Measurements from ENCODE around the gene INSRR. TPM values are rescaled to one million over a fixed set of nuclear protein-coding genes. Genes with fewer than 3 reads are reported as not detected.

INSRR gene
- total RNA-seq, 1 experiment from 2014 or later: not detected

- ATAC-seq (no peak), DNase-seq (ENCODE audit: low read depth, low spot score) (no peak)
- no peak for TF ChIP-seq REST (IDR thresholded peaks at IDR 0.05; ENCODE audit: insufficient read depth in 1 of 2, low read depth in 2 of 2, low read length in 1 of 2)
- TF ChIP-seq TCF7L2 (IDR thresholded peaks at IDR 0.05; ENCODE audit: low read depth, low read length): no peak
- H3K9me3 ChIP-seq (ENCODE audit: control insufficient read depth, insufficient read depth, low read depth, low read length): no peaks in the 10 kb centered on the region
- no peak overlapping the region for H3K4me3 ChIP-seq (ENCODE audit: low read depth in 2 of 2, low read length in 2 of 2)
- intact Hi-C loops (cut with micrococcal nuclease; ENCODE audit: unreplicated experiment) (no loop called here), in situ Hi-C loops (cut with HindIII; ENCODE audit: low pct_unique_long_range_greater_than_20kb, low sequenced_read_pairs) (no loop called here)
- BruUV-seq (replicated peaks): no TSS peak
- H3K27ac ChIP-seq (ENCODE audit: low read length): no peak overlapping the region
- H3K4me1 ChIP-seq (ENCODE audit: control insufficient read depth, insufficient read depth, low read length): no peaks in the 10 kb centered on the region
- no peaks in the 10 kb centered on the region for H3K36me3 ChIP-seq (ENCODE audit: control insufficient read depth, insufficient read depth, low read length)
- H3K27me3 ChIP-seq (ENCODE audit: control insufficient read depth, insufficient read depth, low read length): no peaks in the 10 kb centered on the region
- POLR2A ChIA-PET: no interaction called here
- CTCF ChIA-PET: no interaction called here
Observed at GRCh38 chr1:156845953-156846545, 12.9 kb downstream of the INSRR start.

- H3K4me3 ChIP-seq (ENCODE audit: low read depth in 2 of 2, low read length in 2 of 2): no peak overlapping the region
- intact Hi-C loops (cut with micrococcal nuclease; ENCODE audit: unreplicated experiment) (no loop called here), in situ Hi-C loops (cut with HindIII; ENCODE audit: low pct_unique_long_range_greater_than_20kb, low sequenced_read_pairs) (no loop called here)
- no peaks in the 10 kb centered on the region for H3K36me3 ChIP-seq (ENCODE audit: control insufficient read depth, insufficient read depth, low read length)
- no peak for ATAC-seq
- H3K27me3 ChIP-seq (ENCODE audit: control insufficient read depth, insufficient read depth, low read length): no peaks in the 10 kb centered on the region
- H3K9me3 ChIP-seq (ENCODE audit: control insufficient read depth, insufficient read depth, low read depth, low read length): no peaks in the 10 kb centered on the region
- no peak overlapping the region for H3K27ac ChIP-seq (ENCODE audit: low read length)
- POLR2A ChIA-PET: no interaction called here
- no peak for TF ChIP-seq CTCF (IDR thresholded peaks at IDR 0.05)
- no peak for TF ChIP-seq SIN3A (IDR thresholded peaks at IDR 0.05; ENCODE audit: borderline replicate concordance, insufficient read depth, low read depth, low read length)
- no peak for TF ChIP-seq TCF7L2 (IDR thresholded peaks at IDR 0.05; ENCODE audit: low read depth, low read length)
- no peak for DNase-seq (ENCODE audit: low read depth, low spot score)
- no TSS peak for BruUV-seq (replicated peaks)
- CTCF ChIA-PET: no interaction called here
- H3K4me1 ChIP-seq (ENCODE audit: control insufficient read depth, insufficient read depth, low read length): no peaks in the 10 kb centered on the region
Observed at GRCh38 chr1:156845055-156845952, 13.6 kb downstream of the INSRR start.

GRCh38 chr1:156844638-156845037 lies 14.3 kb downstream of the INSRR start:
- no peak for TF ChIP-seq POLR2AphosphoS5 (IDR thresholded peaks at IDR 0.05; ENCODE audit: low read depth, low read length)
- TF ChIP-seq REST (IDR thresholded peaks at IDR 0.05; ENCODE audit: insufficient read depth in 1 of 2, low read depth in 2 of 2, low read length in 1 of 2): no peak
- TF ChIP-seq TCF7L2 (IDR thresholded peaks at IDR 0.05; ENCODE audit: low read depth, low read length): no peak
- ATAC-seq (no peak), DNase-seq (ENCODE audit: low read depth, low spot score) (no peak)
- H3K27ac ChIP-seq (ENCODE audit: low read length): no peak overlapping the region
- POLR2A ChIA-PET: no interaction called here
- H3K4me1 ChIP-seq (ENCODE audit: control insufficient read depth, insufficient read depth, low read length): no peaks in the 10 kb centered on the region
- H3K36me3 ChIP-seq (ENCODE audit: control insufficient read depth, insufficient read depth, low read length): no peaks in the 10 kb centered on the region
- H3K27me3 ChIP-seq (ENCODE audit: control insufficient read depth, insufficient read depth, low read length): no peaks in the 10 kb centered on the region
- BruUV-seq (replicated peaks): no TSS peak
- H3K9me3 ChIP-seq (ENCODE audit: control insufficient read depth, insufficient read depth, low read depth, low read length): no peaks in the 10 kb centered on the region
- intact Hi-C loops (cut with micrococcal nuclease; ENCODE audit: unreplicated experiment): no loop called here
- in situ Hi-C loops (cut with HindIII; ENCODE audit: low pct_unique_long_range_greater_than_20kb, low sequenced_read_pairs): no loop called here
- no peak overlapping the region for H3K4me3 ChIP-seq (ENCODE audit: low read depth in 2 of 2, low read length in 2 of 2)
- CTCF ChIA-PET: no interaction called here
